ENCODE measurements around the gene FOS.

Gene FOS

GRCh38 chr14:75277008-75277814 lies 1.4 kb upstream of the FOS start:
- Histone ChIP-seq H3K4me3 (ENCODE audit: low read depth, low read length) (peak overlapping the region; percentile 74), H3K79me2 (peaks cover 9% of the 10 kb centered on the region), H3K9me3 (ENCODE audit: control insufficient read depth, low read length) (no peaks in the 10 kb centered on the region), H3K27me3 (ENCODE audit: control insufficient read depth, insufficient read depth, low read length) (no peaks in the 10 kb centered on the region), H3K9ac (peak overlapping the region; percentile 100), H3K27ac (peak overlapping the region; percentile 100), H3K4me1 (peaks cover 27% of the 10 kb centered on the region), H3K36me3 (ENCODE audit: control insufficient read depth, insufficient read depth, low read length) (no peaks in the 10 kb centered on the region), H2AFZ (peak overlapping the region; percentile 88), H3K4me2 (ENCODE audit: low read length) (peak overlapping the region; percentile 99)
- peak; percentile 14 for TF ChIP-seq CTCF (IDR thresholded peaks at IDR 0.05)

GRCh38 chr14:75277815-75278421 lies 710 bp upstream of the FOS start:
- no peak for TF ChIP-seq CTCF (IDR thresholded peaks at IDR 0.05)
- H3K79me2 ChIP-seq = peaks cover 9% of the 10 kb centered on the region
- no peaks in the 10 kb centered on the region for H3K36me3 ChIP-seq (ENCODE audit: control insufficient read depth, insufficient read depth, low read length)
- H3K27me3 ChIP-seq (ENCODE audit: control insufficient read depth, insufficient read depth, low read length) = no peaks in the 10 kb centered on the region
- H3K4me1 ChIP-seq = peaks cover 22% of the 10 kb centered on the region
- H2AFZ ChIP-seq = peak overlapping the region; percentile 88
- H3K9ac ChIP-seq = peak overlapping the region; percentile 100
- peak overlapping the region; percentile 74 for H3K4me3 ChIP-seq (ENCODE audit: low read depth, low read length)
- H3K27ac ChIP-seq = peak overlapping the region; percentile 100
- peak overlapping the region; percentile 99 for H3K4me2 ChIP-seq (ENCODE audit: low read length)
- H3K9me3 ChIP-seq (ENCODE audit: control insufficient read depth, low read length) = no peaks in the 10 kb centered on the region

- Histone ChIP-seq H3K36me3 (ENCODE audit: control insufficient read depth, insufficient read depth, low read length) (no peaks in the 10 kb centered on the region), H3K9me3 (ENCODE audit: control insufficient read depth, low read length) (no peaks in the 10 kb centered on the region), H3K9ac (peak overlapping the region; percentile 99)
Measured at GRCh38 chr14:75279153-75279762, 630 bp downstream of the FOS start.

GRCh38 chr14:75279763-75280290 lies 1.2 kb downstream of the FOS start:
- H3K79me2 ChIP-seq = peaks cover 9% of the 10 kb centered on the region
- H2AFZ ChIP-seq = no peak overlapping the region
- H3K36me3 ChIP-seq (ENCODE audit: control insufficient read depth, insufficient read depth, low read length) = no peaks in the 10 kb centered on the region
- peaks cover 12% of the 10 kb centered on the region for H3K4me1 ChIP-seq
- TF ChIP-seq CTCF (IDR thresholded peaks at IDR 0.05) = no peak
- H3K27me3 ChIP-seq (ENCODE audit: control insufficient read depth, insufficient read depth, low read length) = no peaks in the 10 kb centered on the region
- H3K9ac ChIP-seq = peak overlapping the region; percentile 99
- H3K9me3 ChIP-seq (ENCODE audit: control insufficient read depth, low read length) = no peaks in the 10 kb centered on the region
- H3K27ac ChIP-seq = peak overlapping the region; percentile 100
- peak overlapping the region; percentile 74 for H3K4me3 ChIP-seq (ENCODE audit: low read depth, low read length)
- H3K4me2 ChIP-seq (ENCODE audit: low read length) = peak overlapping the region; percentile 99

More at GRCh38 chr14:75279153-75279762, 630 bp downstream of the FOS start:
- Histone ChIP-seq H3K4me2 (ENCODE audit: low read length) (peak overlapping the region; percentile 99), H3K4me3 (ENCODE audit: low read depth, low read length) (peak overlapping the region; percentile 74), H2AFZ (peak overlapping the region; percentile 99), H3K4me1 (peaks cover 12% of the 10 kb centered on the region), H3K27ac (peak overlapping the region; percentile 100), H3K79me2 (peaks cover 9% of the 10 kb centered on the region), H3K27me3 (ENCODE audit: control insufficient read depth, insufficient read depth, low read length) (no peaks in the 10 kb centered on the region)
- no peak for TF ChIP-seq CTCF (IDR thresholded peaks at IDR 0.05)

All from parathyroid adenoma (tissue), 2 donors.